Urinary bladder (tissue), 4 donors: ENCODE data around the gene FUBP3. TPM values are rescaled to one million over a fixed set of nuclear protein-coding genes. Genes with fewer than 3 reads are reported as not detected.
A peak's percentile ranks its signal among the peaks of the same experiment; 100 is the strongest.

ENCODE experiments used
- DNase-seq: peaks from one replicate; pipeline ENCODE4 v3.0.0-alpha.2; 2015; ENCODE audit errors: extremely low spot score
- H3K27ac ChIP-seq: one replicate; pipeline ENCODE4 v1.5.1; 2013; ENCODE audit warnings: low read depth, mild to moderate bottlenecking, moderate library complexity
- H3K36me3 ChIP-seq: one replicate; pipeline ENCODE4 v1.6.1; 2013; ENCODE audit warnings: mild to moderate bottlenecking, moderate library complexity; ENCODE audit not compliant: insufficient read depth
- H3K4me1 ChIP-seq: one replicate; pipeline ENCODE4 v1.6.1; 2013; ENCODE audit warnings: mild to moderate bottlenecking, moderate library complexity; ENCODE audit not compliant: insufficient read depth
- H3K4me3 ChIP-seq: one replicate; pipeline ENCODE4 v1.5.1; 2013; ENCODE audit warnings: low read depth, low read length
- WGBS: extraction: QIAGEN DNeasy Blood & Tissue Kit; methylation state at CpG from one replicate; pipeline ENCODE4 v1.1.7; 2013; 5-methylcytosine and 5-hydroxymethylcytosine counted together
- polyA plus RNA-seq: library from polyadenylated mRNA; stranded (reverse); fragments of 200-250 nt; gene quantifications from one replicate; pipeline ENCODE4 v1.2.3, GENCODE V29; 2013
- total RNA-seq: library from RNA; depleted of rRNA; stranded (reverse); fragments of >200 nt; gene quantifications from one replicate; pipeline ENCODE4 v1.2.3, GENCODE V29; 2014
- donor health status: healthy with polysubstance abuse.
- donor health status: healthy.

The FUBP3 gene
- total and polyA plus RNA-seq, 2 donors = 36.5 to 39.5 TPM

DNA sequence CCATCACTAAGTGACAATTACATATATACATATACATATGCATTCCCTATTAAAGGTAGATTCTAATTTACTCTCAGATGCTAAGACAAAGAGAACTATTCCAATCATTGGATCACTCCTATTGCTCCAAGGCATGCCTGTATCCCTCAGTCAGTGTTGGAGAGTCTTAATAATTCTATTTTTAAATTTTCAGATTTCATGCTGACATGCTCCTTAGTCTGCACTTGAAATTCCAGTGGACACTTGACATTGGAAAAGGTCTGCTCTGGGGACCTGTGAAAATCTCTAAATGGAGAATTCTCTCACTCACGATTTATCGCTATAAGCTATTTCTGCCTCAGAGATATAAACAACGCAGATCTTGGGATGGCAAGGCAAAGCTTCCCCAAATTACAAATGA is 3.9 kb upstream of the FUBP3 start:
- DNase-seq = no peak
- no peak overlapping the region for H3K4me3 ChIP-seq
- peaks cover 2% of the 10 kb centered on the region for H3K36me3 ChIP-seq
- no peak overlapping the region for H3K27ac ChIP-seq
- WGBS = 86% methylated on average over 3 of the region's 3 CpGs
- H3K4me1 ChIP-seq = no peaks in the 10 kb centered on the region

DNA sequence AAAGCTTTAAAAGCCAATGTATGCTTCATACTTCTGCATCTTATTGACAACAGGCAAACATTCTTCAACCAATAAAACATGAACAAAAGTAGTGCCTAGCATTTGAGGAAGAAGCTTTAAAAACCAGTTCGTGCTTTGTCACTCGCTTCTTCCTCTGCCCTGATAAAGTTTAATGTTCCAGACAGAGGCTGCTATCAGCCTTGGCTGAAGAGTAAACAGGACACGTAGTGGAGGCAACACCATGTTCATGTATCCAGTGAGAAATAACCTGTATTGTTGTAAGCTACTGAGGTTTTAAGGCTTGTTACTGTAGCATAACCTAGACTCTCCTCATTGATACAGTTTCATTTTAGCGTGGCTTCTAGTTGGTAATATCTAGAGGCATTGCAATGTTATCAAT is 3.2 kb upstream of the FUBP3 start:
- Histone ChIP-seq H3K4me3 (no peak overlapping the region), H3K36me3 (peaks cover 5% of the 10 kb centered on the region), H3K4me1 (no peaks in the 10 kb centered on the region), H3K27ac (no peak overlapping the region)
- DNase-seq = no peak
- WGBS = 59% methylated on average over 4 of the region's 4 CpGs

DNA sequence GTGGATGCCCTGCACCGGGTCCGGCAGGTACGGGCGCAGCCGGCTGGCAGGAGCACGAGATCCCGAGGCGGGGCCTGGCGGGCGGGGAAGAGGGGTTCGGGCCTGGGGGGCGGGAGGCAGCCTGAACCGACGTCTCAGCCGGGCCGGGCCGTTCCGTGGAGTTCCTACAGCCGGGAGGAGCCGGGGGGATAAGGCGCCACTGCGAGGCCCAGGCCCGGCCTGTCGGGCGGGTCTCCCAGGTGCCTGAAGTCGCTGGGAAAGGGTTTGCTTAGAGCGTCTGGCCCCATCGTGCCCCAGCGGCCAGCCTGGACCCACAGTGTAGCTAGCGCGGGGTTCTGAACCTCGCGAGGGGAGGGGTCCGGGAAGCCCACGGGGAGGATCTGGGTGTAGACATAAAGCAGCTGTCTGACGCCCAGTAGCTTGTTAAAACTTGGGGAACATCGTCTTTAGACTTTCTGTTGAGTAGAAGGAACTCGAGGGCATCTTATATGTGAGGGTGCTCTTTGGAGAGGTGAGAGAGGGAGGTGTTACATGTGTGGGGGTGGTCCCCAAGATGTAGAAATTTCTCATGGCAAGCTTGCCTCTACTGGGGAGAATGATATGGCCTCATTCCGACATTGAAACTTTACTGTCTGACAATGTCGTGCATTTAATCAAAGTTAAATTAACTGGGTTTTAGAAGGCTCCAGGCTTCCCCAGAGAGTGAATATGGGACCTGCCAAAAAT is 524 bp downstream of the FUBP3 start:
- Histone ChIP-seq H3K36me3 (peaks cover 5% of the 10 kb centered on the region), H3K4me3 (peak overlapping the region; percentile 100), H3K27ac (peak overlapping the region; percentile 67), H3K4me1 (no peaks in the 10 kb centered on the region)
- 1% methylated on average over 40 of the region's 40 CpGs for WGBS
- DNase-seq = no peak

DNA sequence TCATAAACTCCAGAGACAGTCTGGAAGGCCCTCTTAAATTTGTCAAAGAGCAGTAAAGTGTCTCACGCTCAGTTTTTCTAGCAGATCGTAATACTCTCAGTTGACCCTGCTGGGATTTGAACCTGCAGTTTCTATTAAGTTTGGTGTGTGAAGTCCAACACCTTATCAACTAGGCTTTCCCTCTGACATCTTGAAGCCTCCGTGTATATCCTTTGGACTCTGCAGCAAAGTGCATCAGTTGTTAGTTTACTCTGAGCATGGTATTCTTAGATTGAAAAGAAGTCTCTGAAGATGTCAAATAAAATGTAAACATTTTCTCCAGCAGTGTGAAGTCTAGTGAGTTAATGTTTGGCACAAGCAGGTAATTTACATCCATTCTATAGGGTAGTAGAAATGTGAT is 2.4 kb downstream of the FUBP3 start:
- Histone ChIP-seq H3K27ac (no peak overlapping the region), H3K4me3 (no peak overlapping the region), H3K36me3 (peaks cover 5% of the 10 kb centered on the region), H3K4me1 (no peaks in the 10 kb centered on the region)
- DNase-seq = no peak
- WGBS = 55% methylated on average over 3 of the region's 3 CpGs

DNA sequence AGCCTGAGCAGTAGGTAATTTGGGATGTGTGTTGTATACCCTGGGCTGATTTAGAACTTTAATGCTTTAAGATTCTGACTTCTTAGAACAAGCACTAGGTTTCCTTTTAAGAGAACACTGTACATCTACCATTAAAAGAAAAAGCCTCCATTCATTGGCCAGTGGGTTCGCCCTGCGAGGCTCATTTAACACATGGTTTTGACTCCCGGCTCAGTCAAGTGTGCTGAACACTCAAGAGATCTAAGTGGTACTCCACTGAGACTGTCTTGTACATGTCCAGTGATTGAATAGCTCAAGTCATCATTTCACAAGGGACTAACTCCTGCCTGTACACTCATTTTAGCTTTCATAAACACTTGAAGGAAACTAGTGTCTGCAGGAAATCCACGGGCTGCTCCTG is 3.9 kb downstream of the FUBP3 start:
- DNase-seq = no peak
- WGBS = 94% methylated on average over 4 of the region's 4 CpGs
- H3K36me3 ChIP-seq = peaks cover 3% of the 10 kb centered on the region
- no peaks in the 10 kb centered on the region for H3K4me1 ChIP-seq
- no peak overlapping the region for H3K4me3 ChIP-seq
- no peak overlapping the region for H3K27ac ChIP-seq

DNA sequence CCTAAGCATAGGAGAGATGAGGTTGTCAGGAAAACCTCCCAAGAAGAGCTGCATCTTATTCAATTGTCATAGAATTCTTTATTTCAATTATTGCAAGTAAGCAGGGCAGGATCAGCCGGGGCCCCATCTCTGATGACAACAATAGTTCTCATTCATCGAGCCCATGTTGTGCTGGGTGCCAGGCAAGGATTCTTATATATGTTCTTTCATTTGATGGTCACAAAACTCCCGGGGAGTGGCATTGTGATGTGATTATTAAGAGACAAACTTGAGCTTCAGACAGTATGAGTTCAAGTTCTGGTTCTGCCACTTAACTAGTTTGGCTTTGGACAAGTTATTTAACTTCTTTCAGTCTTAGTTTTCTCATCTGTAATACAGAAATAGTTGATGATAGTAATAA is 8.5 kb downstream of the FUBP3 start:
- Histone ChIP-seq H3K4me1 (no peaks in the 10 kb centered on the region), H3K27ac (no peak overlapping the region), H3K4me3 (no peak overlapping the region), H3K36me3 (no peaks in the 10 kb centered on the region)
- 85% methylated on average over 3 of the region's 3 CpGs for WGBS
- no peak for DNase-seq

DNA sequence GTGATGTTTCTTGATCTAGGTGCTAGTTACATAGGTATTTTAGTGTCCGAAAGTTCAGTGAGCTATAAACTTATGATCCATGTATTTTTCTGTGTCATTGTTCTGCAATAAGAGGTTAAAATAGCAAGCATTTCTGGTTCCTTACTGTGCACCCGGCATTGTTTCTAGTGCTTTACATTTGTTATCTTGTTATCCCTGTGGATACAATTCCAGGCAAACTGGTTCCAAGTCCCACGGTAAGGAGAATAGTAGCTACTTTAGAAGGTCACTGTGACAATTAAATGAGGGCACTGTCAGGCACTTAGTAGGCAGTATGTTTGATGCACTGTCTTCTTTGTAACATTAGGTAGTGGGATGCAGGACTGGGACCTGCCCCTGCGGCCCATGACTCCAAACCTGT is 9.0 kb downstream of the FUBP3 start:
- Histone ChIP-seq H3K27ac (no peak overlapping the region), H3K4me3 (no peak overlapping the region), H3K36me3 (peaks cover under 1% of the 10 kb centered on the region), H3K4me1 (no peaks in the 10 kb centered on the region)
- WGBS = 78% methylated on average over 4 of the region's 4 CpGs
- DNase-seq = no peak

DNA sequence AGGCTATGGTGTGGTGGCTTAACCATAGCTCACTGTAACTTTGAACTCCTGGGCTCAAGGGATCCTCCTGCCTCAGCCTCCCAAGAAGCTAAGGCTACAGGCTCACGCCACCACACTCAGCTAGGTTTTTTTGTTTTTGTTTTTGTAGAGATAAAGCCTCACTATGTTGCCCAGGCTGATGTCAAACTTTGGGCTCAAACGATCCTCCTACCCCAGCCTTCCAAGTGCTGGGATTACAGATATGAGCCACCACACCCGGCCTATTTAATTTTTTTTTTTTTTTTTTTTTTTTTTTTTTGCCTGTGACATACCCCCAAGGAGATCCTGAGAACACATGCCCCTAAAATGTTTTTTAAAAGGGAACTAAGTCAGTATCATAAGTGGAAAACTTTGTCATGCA is 10.4 kb downstream of the FUBP3 start:
- 80% methylated on average over 3 of the region's 3 CpGs for WGBS
- no peak overlapping the region for H3K4me3 ChIP-seq
- no peak for DNase-seq
- H3K4me1 ChIP-seq = no peaks in the 10 kb centered on the region
- H3K27ac ChIP-seq = no peak overlapping the region
- peaks cover 1% of the 10 kb centered on the region for H3K36me3 ChIP-seq

DNA sequence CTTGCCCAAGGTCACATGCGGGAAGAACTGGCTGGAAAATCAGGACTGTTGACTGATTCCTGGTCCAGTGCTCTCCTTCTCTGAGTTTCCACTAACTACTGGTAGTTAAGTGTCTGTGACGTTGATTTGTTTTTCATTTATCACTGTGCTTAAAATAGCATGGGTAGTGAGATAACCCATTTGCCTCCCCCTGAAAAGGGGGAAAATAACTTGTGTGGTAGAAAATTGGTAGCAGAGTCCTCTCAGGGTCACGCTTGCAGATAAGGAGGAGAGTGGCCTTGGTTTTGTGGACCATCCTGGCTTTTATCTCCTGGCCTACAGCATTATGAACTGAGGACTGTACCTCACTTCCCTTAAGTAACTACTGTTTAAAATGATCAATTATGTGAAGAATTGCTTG is 10.9 kb downstream of the FUBP3 start:
- WGBS = 83% methylated on average over 3 of the region's 3 CpGs
- Histone ChIP-seq H3K27ac (no peak overlapping the region), H3K4me3 (no peak overlapping the region), H3K36me3 (peaks cover 1% of the 10 kb centered on the region), H3K4me1 (no peaks in the 10 kb centered on the region)
- no peak for DNase-seq

DNA sequence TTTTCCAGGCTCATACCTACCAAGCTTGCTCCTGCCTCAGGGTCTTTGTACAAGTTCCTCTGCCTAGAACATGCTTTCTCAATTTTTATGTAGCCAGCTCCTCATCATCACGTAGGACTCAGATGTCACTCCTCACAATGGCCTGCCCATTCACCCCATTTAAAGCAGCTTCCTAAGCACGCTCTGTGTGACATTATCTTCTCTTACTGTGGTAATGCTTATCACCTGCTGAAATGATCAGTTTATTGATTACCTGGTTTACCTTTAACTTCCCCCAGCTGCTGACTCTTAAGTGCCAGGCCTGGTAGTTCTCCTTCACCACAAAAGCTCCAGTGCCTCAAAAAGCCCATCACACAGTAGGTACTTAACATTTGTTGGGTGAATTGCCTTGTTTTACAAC is 13.6 kb downstream of the FUBP3 start:
- Histone ChIP-seq H3K27ac (no peak overlapping the region), H3K4me1 (no peaks in the 10 kb centered on the region), H3K36me3 (peaks cover 1% of the 10 kb centered on the region), H3K4me3 (no peak overlapping the region)
- DNase-seq = no peak
- WGBS = 86% methylated on average over 2 of the region's 2 CpGs

DNA sequence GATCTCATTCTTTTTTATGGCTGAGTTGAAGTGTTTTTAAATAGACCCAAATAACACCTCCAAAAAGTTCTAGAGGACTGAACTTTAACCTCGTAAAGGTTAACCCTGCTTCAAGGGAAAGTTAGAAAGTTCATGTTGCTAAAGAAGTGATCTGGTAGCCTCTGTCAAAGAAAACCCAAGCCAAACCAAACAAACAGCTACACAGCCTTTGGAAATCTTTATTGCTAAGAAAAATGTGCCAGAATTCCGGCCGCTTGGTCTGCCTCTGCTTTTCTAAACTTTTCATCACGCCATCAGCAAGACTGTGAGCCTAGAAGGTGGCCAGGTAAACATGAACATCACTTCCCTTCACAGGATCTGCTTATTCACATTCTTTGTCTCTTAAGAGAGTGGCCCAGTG is 17.9 kb downstream of the FUBP3 start:
- Histone ChIP-seq H3K27ac (no peak overlapping the region), H3K4me3 (no peak overlapping the region), H3K4me1 (no peaks in the 10 kb centered on the region), H3K36me3 (peaks cover 1% of the 10 kb centered on the region)
- 80% methylated on average over 4 of the region's 4 CpGs for WGBS
- no peak for DNase-seq

DNA sequence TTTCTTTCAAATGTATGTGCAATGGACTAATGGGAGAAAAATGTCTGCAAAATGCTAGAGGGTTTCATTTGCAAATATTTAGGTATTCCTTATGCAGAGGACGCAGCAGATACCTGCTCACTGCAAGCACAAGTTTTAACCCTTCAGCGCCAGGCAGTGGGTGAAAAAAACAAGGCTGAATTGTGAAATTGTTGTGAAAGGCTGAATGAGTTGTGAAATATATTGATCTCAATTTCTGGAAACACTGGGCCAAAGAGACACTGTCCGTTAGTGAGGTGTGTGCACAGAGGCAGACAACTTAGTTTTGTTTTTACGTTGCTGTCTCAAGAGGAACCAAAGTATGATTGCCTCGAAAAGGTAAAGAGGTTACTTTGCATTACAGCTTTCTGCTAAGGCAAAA is 18.8 kb downstream of the FUBP3 start:
- H3K36me3 ChIP-seq = peaks cover 1% of the 10 kb centered on the region
- 95% methylated on average over 5 of the region's 5 CpGs for WGBS

DNA sequence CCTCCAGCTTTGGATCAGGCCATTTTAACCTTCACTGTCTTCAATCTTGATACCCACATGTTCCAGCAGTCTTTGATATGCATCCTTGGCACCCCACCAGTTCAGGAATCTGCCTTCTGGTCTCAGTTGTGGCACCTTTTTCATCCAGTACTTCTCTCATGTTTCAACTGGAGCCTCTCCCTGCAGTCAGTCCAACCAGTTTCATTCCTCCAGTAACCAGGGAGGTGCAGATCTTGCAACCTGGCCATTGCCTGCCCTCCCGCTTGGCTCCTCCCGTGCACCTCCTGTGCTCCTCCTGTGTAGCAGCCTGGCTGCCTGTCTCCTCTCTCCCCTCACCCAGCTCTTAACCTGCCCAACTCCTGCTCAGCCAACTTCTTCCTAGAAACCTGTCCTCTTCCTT is 20.2 kb downstream of the FUBP3 start:
- Histone ChIP-seq H3K4me1 (no peaks in the 10 kb centered on the region), H3K36me3 (no peaks in the 10 kb centered on the region), H3K27ac (no peak overlapping the region), H3K4me3 (no peak overlapping the region)
- no peak for DNase-seq
- WGBS = 91% methylated on average over 2 of the region's 2 CpGs

More for the DNA sequence above, 18.8 kb downstream of the FUBP3 start:
- H3K4me1 ChIP-seq = no peaks in the 10 kb centered on the region
- H3K4me3 ChIP-seq = no peak overlapping the region
- no peak for DNase-seq
- no peak overlapping the region for H3K27ac ChIP-seq

DNA sequence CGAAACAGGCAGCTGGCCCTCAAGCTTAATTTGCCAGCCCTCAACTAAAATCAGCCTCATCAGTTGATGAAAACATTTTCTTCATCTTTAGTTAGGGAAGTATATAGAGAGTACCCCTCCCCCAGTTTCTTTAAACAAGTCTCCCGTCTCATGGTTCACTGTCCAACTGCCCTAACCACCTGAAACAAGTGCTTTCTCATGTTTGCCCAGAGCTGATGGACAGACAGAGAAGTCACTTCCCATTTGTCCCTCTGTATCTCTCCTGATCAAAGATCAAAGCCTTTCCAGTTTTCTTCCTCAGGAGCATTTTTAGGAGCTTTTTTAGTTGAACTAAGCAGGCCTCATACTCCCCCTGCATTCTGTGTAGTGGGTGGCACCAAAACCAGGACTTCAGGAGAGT is 21.7 kb downstream of the FUBP3 start:
- WGBS = 63% methylated on average over 2 of the region's 2 CpGs
- DNase-seq = no peak
- Histone ChIP-seq H3K4me1 (no peaks in the 10 kb centered on the region), H3K27ac (no peak overlapping the region), H3K4me3 (no peak overlapping the region), H3K36me3 (no peaks in the 10 kb centered on the region)

DNA sequence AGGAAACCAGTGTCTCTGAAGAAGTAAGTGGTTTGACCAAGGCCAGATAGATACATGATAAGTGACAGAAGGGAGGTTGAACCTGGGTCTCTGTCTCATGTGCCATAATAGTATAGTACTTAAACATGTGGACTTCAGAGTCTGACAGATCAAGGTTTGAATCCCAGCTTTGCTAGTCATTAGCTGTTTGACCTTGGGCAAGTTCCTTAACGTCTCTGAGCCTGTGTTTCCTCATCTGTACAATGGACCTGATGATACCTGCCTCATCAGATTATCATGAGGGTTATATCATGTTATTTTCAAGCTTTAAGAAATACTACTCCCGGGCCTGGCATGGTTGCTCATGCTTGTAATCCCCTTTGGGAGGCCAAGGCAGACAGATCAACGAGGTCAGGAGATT is 24.9 kb downstream of the FUBP3 start:
- WGBS = 96% methylated on average over 3 of the region's 3 CpGs
- no peaks in the 10 kb centered on the region for H3K4me1 ChIP-seq
- no peaks in the 10 kb centered on the region for H3K36me3 ChIP-seq
- DNase-seq = no peak
- H3K27ac ChIP-seq = no peak overlapping the region
- no peak overlapping the region for H3K4me3 ChIP-seq
